Upper lobe of right lung (tissue), 1 donor: ENCODE measurements around the gene PRKG1. TPM values are rescaled to one million over a fixed set of nuclear protein-coding genes. Genes with fewer than 3 reads are reported as not detected.

Experiments used
- ATAC-seq: fragments of 200-7000 bp; cut with Tn5 transposase; one replicate; pipeline ENCODE4 v1.9.1; 2020; ENCODE audit warnings: mild to moderate bottlenecking, moderate library complexity
- DNase-seq: peaks from one replicate; pipeline ENCODE4 v3.0.0-alpha.2; 2020
- H3K27ac ChIP-seq: fragments of 200-600 bp; one replicate; pipeline ENCODE4 v1.8.0; 2022
- H3K27me3 ChIP-seq: fragments of 200-600 bp; one replicate; pipeline ENCODE4 v1.8.0; 2022; ENCODE audit warnings: mild to moderate bottlenecking
- H3K36me3 ChIP-seq: fragments of 200-600 bp; one replicate; pipeline ENCODE4 v1.8.0; 2022
- H3K4me1 ChIP-seq: fragments of 200-600 bp; one replicate; pipeline ENCODE4 v1.8.0; 2022
- H3K4me3 ChIP-seq: fragments of 200-600 bp; one replicate; pipeline ENCODE4 v1.8.0; 2022; ENCODE audit warnings: mild to moderate bottlenecking
- H3K9me3 ChIP-seq: fragments of 200-600 bp; one replicate; pipeline ENCODE4 v1.8.0; 2022
- CTCF ChIP-seq: fragments of 200-600 bp; IDR thresholded peaks from one replicate; pipeline ENCODE4 v1.8.0; 2022; ENCODE audit warnings: antibody characterized with exemption
- intact Hi-C: fragments of 100-400 bp; cut with DNase I; formaldehyde crosslinking; loops from one replicate; pipeline ENCODE4 v1.11.0; 2022
- total RNA-seq: library from RNA; stranded (reverse); fragmentation: NEBNext Ultra II Directional; extraction: Animal tissue kit (Norgen Biotek cat#: 25700); gene quantifications from one replicate; pipeline ENCODE4 v1.2.1, GENCODE V29; 2021
- donor health status: DM: no; HTN: yes; CAD: no; lungs with severe emphysema.

Gene PRKG1
- total RNA-seq, 1 donor from 2014 or later: 30.0 TPM

GRCh38 chr10:51357170-51357569, 282.9 kb downstream of the PRKG1 start:
- Histone ChIP-seq H3K4me3 (no peak overlapping the region), H3K27me3 (no peaks in the 10 kb centered on the region), H3K27ac (no peak overlapping the region), H3K36me3 (no peaks in the 10 kb centered on the region), H3K9me3 (no peaks in the 10 kb centered on the region), H3K4me1 (no peaks in the 10 kb centered on the region)
- ATAC-seq (no peak), DNase-seq (no peak)
- intact Hi-C loops: no loop called here
- TF ChIP-seq CTCF: no peak

GRCh38 chr10:51358227-51358626, 283.9 kb downstream of the PRKG1 start:
- no peaks in the 10 kb centered on the region for H3K9me3 ChIP-seq
- DNase-seq (no peak), ATAC-seq (no peak)
- H3K27ac ChIP-seq: no peak overlapping the region
- H3K27me3 ChIP-seq: no peaks in the 10 kb centered on the region
- no peaks in the 10 kb centered on the region for H3K36me3 ChIP-seq
- intact Hi-C loops: no loop called here
- H3K4me3 ChIP-seq: no peak overlapping the region
- H3K4me1 ChIP-seq: no peaks in the 10 kb centered on the region
- no peak for TF ChIP-seq CTCF

GRCh38 chr10:51363415-51363814, 289.1 kb downstream of the PRKG1 start:
- H3K4me1 ChIP-seq: no peaks in the 10 kb centered on the region
- H3K27ac ChIP-seq: no peak overlapping the region
- DNase-seq: no peak
- no peaks in the 10 kb centered on the region for H3K9me3 ChIP-seq
- intact Hi-C loops: no loop called here
- no peaks in the 10 kb centered on the region for H3K36me3 ChIP-seq
- H3K27me3 ChIP-seq: no peaks in the 10 kb centered on the region
- no peak for ATAC-seq
- TF ChIP-seq CTCF: no peak
- no peak overlapping the region for H3K4me3 ChIP-seq

- intact Hi-C loops: no loop called here
- DNase-seq (no peak), ATAC-seq (no peak)
- Histone ChIP-seq H3K36me3 (no peaks in the 10 kb centered on the region), H3K4me3 (no peak overlapping the region), H3K27me3 (no peaks in the 10 kb centered on the region), H3K9me3 (no peaks in the 10 kb centered on the region), H3K4me1 (no peaks in the 10 kb centered on the region), H3K27ac (no peak overlapping the region)
- TF ChIP-seq CTCF: no peak
Measured at GRCh38 chr10:51364674-51365073, 290.4 kb downstream of the PRKG1 start.

- Histone ChIP-seq H3K27me3 (no peaks in the 10 kb centered on the region), H3K27ac (no peak overlapping the region), H3K4me3 (no peak overlapping the region), H3K36me3 (no peaks in the 10 kb centered on the region), H3K4me1 (no peaks in the 10 kb centered on the region), H3K9me3 (no peaks in the 10 kb centered on the region)
- no peak for TF ChIP-seq CTCF
- ATAC-seq (no peak), DNase-seq (no peak)
- intact Hi-C loops: no loop called here
Measured at GRCh38 chr10:51366044-51366443, 291.8 kb downstream of the PRKG1 start.

- H3K27ac ChIP-seq: no peak overlapping the region
- no peaks in the 10 kb centered on the region for H3K27me3 ChIP-seq
- H3K4me1 ChIP-seq: no peaks in the 10 kb centered on the region
- intact Hi-C loops: no loop called here
- no peaks in the 10 kb centered on the region for H3K9me3 ChIP-seq
- ATAC-seq (no peak), DNase-seq (no peak)
- TF ChIP-seq CTCF: no peak
- peak overlapping the region; percentile 19 for H3K4me3 ChIP-seq
- H3K36me3 ChIP-seq: no peaks in the 10 kb centered on the region
Measured at GRCh38 chr10:51367127-51367526, 292.8 kb downstream of the PRKG1 start.
